Neural cell (in vitro differentiated cells): ENCODE measurements around the gene RSPO3. TPM values are rescaled to one million over a fixed set of nuclear protein-coding genes. Genes with fewer than 3 reads are reported as not detected.

Experiments used
- H2AFZ ChIP-seq: fragments of 200-600, 300-800 bp; sonication (generic), shearing (Covaris generic); 2 replicates; pipeline ENCODE4 v1.6.0; 2014; ENCODE audit warnings: low read depth, mild to moderate bottlenecking, antibody characterized with exemption, low read length, moderate library complexity
- H3F3A ChIP-seq: fragments of 200-600 bp; shearing (Covaris generic); 2 replicates; pipeline ENCODE4 v1.6.1; 2016; ENCODE audit warnings: mild to moderate bottlenecking, moderate library complexity, mixed read lengths, antibody characterized with exemption, low read length; ENCODE audit not compliant: insufficient read depth, poor library complexity, severe bottlenecking
- H3K27ac ChIP-seq: fragments of 200-600, 300-800 bp; sonication (generic), shearing (Covaris generic); 2 replicates; pipeline ENCODE4 v1.5.1; 2014; ENCODE audit warnings: mild to moderate bottlenecking, low read length, moderate library complexity
- H3K27me3 ChIP-seq: fragments of 300-800, 200-600 bp; sonication (generic), shearing (Covaris generic); 2 replicates; pipeline ENCODE4 v1.6.0; 2014; ENCODE audit warnings: mild to moderate bottlenecking, low read depth, low read length, moderate library complexity; ENCODE audit not compliant: insufficient read depth
- H3K36me3 ChIP-seq: fragments of 300-800, 200-600 bp; sonication (generic), shearing (Covaris generic); 2 replicates; pipeline ENCODE4 v1.5.1; 2014; ENCODE audit warnings: mild to moderate bottlenecking, antibody characterized with exemption, low read length, moderate library complexity; ENCODE audit not compliant: insufficient read depth
- H3K4me2 ChIP-seq: fragments of 300-800, 200-600 bp; sonication (generic), shearing (Covaris generic); 2 replicates; pipeline ENCODE4 v1.6.0; 2014; ENCODE audit warnings: mild to moderate bottlenecking, low read length
- H3K4me3 ChIP-seq: fragments of 300-800, 200-600 bp; sonication (generic), shearing (Covaris generic); 2 replicates; pipeline ENCODE4 v1.5.1; 2014; ENCODE audit warnings: mild to moderate bottlenecking, low read length, moderate library complexity
- H3K79me2 ChIP-seq: fragments of 200-600 bp; shearing (Covaris generic); replicated peaks from 2 replicates; pipeline ENCODE4 v1.6.0; 2014; ENCODE audit warnings: mild to moderate bottlenecking, low read length, moderate library complexity; ENCODE audit not compliant: insufficient read depth
- H3K9ac ChIP-seq: fragments of 300-800, 200-600 bp; sonication (generic), shearing (Covaris generic); 2 replicates; pipeline ENCODE4 v1.6.1; 2016; ENCODE audit warnings: mild to moderate bottlenecking, low read length, mixed read lengths
- H3K9me2 ChIP-seq: fragments of 200-600 bp; shearing (Covaris generic); 2 replicates; pipeline ENCODE4 v1.6.1; 2016; ENCODE audit warnings: mild to moderate bottlenecking, low read length, mixed read lengths; ENCODE audit not compliant: insufficient read depth
- H3K9me3 ChIP-seq: fragments of 200-600, 300-800 bp; sonication (generic), shearing (Covaris generic); 2 replicates; pipeline ENCODE4 v1.6.1; 2016; ENCODE audit warnings: mild to moderate bottlenecking, mixed run types, low read length, moderate library complexity, mixed read lengths
- H4K20me1 ChIP-seq: fragments of 200-600 bp; shearing (Covaris generic); 2 replicates; pipeline ENCODE4 v1.6.1; 2016; ENCODE audit warnings: mild to moderate bottlenecking, mixed run types; ENCODE audit not compliant: insufficient read depth
- EP300 ChIP-seq: fragments of 450-650 bp; conservative IDR thresholded peaks from 2 replicates; pipeline ENCODE4 v1.6.1; 2014; ENCODE audit warnings: antibody characterized with exemption, mild to moderate bottlenecking, moderate library complexity; ENCODE audit not compliant: poor library complexity, severe bottlenecking
- EZH2 ChIP-seq: fragments of 200-600, 300-800 bp; shearing (Covaris generic), sonication (generic); IDR thresholded peaks from 2 replicates; pipeline ENCODE4 v1.6.1; 2014; ENCODE audit warnings: antibody characterized with exemption, low read length, borderline replicate concordance, mild to moderate bottlenecking; ENCODE audit not compliant: insufficient read depth, poor library complexity, severe bottlenecking
- MXI1 ChIP-seq: fragments of 450-650 bp; conservative IDR thresholded peaks from 2 replicates; pipeline ENCODE4 v1.6.1; 2014; ENCODE audit warnings: antibody characterized with exemption, mild to moderate bottlenecking; ENCODE audit not compliant: poor library complexity, severe bottlenecking
- POLR2AphosphoS5 ChIP-seq: IDR thresholded peaks from 2 replicates; pipeline ENCODE4 v1.6.1; 2012
- RAD21 ChIP-seq: fragments of 450-650 bp; conservative IDR thresholded peaks from 2 replicates; pipeline ENCODE4 v1.6.1; 2014; ENCODE audit warnings: antibody characterized with exemption, mild to moderate bottlenecking, moderate library complexity
- SMC3 ChIP-seq: fragments of 450-650 bp; conservative IDR thresholded peaks from 2 replicates; pipeline ENCODE4 v1.6.1; 2014; ENCODE audit warnings: antibody characterized with exemption, mild to moderate bottlenecking, moderate library complexity; ENCODE audit not compliant: poor library complexity
- TAF1 ChIP-seq: IDR thresholded peaks from 2 replicates; pipeline ENCODE4 v1.6.1; 2012; ENCODE audit warnings: low read depth
- polyA plus RNA-seq: library from polyadenylated mRNA; depleted of rRNA; stranded (reverse); fragments of >200 nt; gene quantifications from 2 replicates; pipeline ENCODE4 v1.2.3, GENCODE V29; 2014
- TF ChIP-seq, protein P1 (sequence below): fragments of 450-650 bp; IDR thresholded peaks from 2 replicates; pipeline ENCODE4 v1.5.1; 2014; ENCODE audit warnings: antibody characterized with exemption, mild to moderate bottlenecking, moderate library complexity; ENCODE audit not compliant: poor library complexity, severe bottlenecking
- TF ChIP-seq, protein P2 (sequence below): IDR thresholded peaks from 2 replicates; pipeline ENCODE4 v1.6.1; 2012; ENCODE audit warnings: borderline replicate concordance

Gene RSPO3
- polyA plus RNA-seq, 1 donor from 2014 or later: 0.48 TPM

DNA sequence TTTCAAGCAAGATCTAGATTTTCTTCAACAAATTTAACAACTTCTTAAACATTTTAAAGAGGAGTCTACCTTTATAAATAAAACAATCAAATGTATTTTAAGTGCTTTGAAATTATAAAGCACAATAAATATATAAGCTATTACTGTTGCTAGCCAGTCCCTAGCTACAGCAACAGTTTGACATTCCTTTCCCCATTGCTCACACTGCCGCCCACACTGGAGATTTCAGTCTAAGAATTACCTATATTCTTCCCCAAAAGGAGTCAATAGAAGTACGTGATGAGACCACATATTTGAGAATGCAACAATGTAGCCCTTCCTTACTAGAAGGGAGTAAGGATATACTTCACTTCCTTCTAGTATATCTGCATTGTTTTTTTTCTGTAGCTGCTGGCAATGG, 82.8 kb downstream of the RSPO3 start:
- H3K27ac ChIP-seq: no peak overlapping the region
- no peaks in the 10 kb centered on the region for H3F3A ChIP-seq
- H3K36me3 ChIP-seq: no peaks in the 10 kb centered on the region
- no peak overlapping the region for H3K4me2 ChIP-seq
- no peaks in the 10 kb centered on the region for H3K79me2 ChIP-seq
- no peaks in the 10 kb centered on the region for H3K27me3 ChIP-seq
- H2AFZ ChIP-seq: no peak overlapping the region
- H3K4me3 ChIP-seq: no peak overlapping the region
- no peaks in the 10 kb centered on the region for H4K20me1 ChIP-seq
- H3K9me3 ChIP-seq: no peaks in the 10 kb centered on the region
- no peak overlapping the region for H3K9ac ChIP-seq
- no peaks in the 10 kb centered on the region for H3K9me2 ChIP-seq
- TF ChIP-seq, protein P1, sequence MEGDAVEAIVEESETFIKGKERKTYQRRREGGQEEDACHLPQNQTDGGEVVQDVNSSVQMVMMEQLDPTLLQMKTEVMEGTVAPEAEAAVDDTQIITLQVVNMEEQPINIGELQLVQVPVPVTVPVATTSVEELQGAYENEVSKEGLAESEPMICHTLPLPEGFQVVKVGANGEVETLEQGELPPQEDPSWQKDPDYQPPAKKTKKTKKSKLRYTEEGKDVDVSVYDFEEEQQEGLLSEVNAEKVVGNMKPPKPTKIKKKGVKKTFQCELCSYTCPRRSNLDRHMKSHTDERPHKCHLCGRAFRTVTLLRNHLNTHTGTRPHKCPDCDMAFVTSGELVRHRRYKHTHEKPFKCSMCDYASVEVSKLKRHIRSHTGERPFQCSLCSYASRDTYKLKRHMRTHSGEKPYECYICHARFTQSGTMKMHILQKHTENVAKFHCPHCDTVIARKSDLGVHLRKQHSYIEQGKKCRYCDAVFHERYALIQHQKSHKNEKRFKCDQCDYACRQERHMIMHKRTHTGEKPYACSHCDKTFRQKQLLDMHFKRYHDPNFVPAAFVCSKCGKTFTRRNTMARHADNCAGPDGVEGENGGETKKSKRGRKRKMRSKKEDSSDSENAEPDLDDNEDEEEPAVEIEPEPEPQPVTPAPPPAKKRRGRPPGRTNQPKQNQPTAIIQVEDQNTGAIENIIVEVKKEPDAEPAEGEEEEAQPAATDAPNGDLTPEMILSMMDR: no peak
- TF ChIP-seq RAD21: no peak

- TF ChIP-seq EZH2: no peak
- no peak for TF ChIP-seq TAF1
- no peak for TF ChIP-seq POLR2AphosphoS5
- TF ChIP-seq SMC3: no peak
- no peak for TF ChIP-seq RAD21
- TF ChIP-seq, protein P1: no peak
- no peak for TF ChIP-seq EP300
- TF ChIP-seq, protein P2, sequence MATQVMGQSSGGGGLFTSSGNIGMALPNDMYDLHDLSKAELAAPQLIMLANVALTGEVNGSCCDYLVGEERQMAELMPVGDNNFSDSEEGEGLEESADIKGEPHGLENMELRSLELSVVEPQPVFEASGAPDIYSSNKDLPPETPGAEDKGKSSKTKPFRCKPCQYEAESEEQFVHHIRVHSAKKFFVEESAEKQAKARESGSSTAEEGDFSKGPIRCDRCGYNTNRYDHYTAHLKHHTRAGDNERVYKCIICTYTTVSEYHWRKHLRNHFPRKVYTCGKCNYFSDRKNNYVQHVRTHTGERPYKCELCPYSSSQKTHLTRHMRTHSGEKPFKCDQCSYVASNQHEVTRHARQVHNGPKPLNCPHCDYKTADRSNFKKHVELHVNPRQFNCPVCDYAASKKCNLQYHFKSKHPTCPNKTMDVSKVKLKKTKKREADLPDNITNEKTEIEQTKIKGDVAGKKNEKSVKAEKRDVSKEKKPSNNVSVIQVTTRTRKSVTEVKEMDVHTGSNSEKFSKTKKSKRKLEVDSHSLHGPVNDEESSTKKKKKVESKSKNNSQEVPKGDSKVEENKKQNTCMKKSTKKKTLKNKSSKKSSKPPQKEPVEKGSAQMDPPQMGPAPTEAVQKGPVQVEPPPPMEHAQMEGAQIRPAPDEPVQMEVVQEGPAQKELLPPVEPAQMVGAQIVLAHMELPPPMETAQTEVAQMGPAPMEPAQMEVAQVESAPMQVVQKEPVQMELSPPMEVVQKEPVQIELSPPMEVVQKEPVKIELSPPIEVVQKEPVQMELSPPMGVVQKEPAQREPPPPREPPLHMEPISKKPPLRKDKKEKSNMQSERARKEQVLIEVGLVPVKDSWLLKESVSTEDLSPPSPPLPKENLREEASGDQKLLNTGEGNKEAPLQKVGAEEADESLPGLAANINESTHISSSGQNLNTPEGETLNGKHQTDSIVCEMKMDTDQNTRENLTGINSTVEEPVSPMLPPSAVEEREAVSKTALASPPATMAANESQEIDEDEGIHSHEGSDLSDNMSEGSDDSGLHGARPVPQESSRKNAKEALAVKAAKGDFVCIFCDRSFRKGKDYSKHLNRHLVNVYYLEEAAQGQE: no peak
- no peak for TF ChIP-seq MXI1
- no peak overlapping the region for H3K9ac ChIP-seq
- H3K27me3 ChIP-seq: no peaks in the 10 kb centered on the region
- H4K20me1 ChIP-seq: no peaks in the 10 kb centered on the region
- no peaks in the 10 kb centered on the region for H3K79me2 ChIP-seq
- H3K9me2 ChIP-seq: no peaks in the 10 kb centered on the region
- H3K4me3 ChIP-seq: no peak overlapping the region
- H3K9me3 ChIP-seq: no peaks in the 10 kb centered on the region
- no peaks in the 10 kb centered on the region for H3F3A ChIP-seq
- H2AFZ ChIP-seq: no peak overlapping the region
- no peak overlapping the region for H3K4me2 ChIP-seq
- no peak overlapping the region for H3K27ac ChIP-seq
- no peaks in the 10 kb centered on the region for H3K36me3 ChIP-seq
These were observed 84.2 kb downstream of the RSPO3 start for GRCh38 chr6:127202676-127203075.
